Fibroblast of upper back skin (primary cell): Measurements from ENCODE around the gene ADGB.

Experiments used
- DNase-seq: peaks from one replicate; pipeline ENCODE4 v3.0.0-alpha.2; 2013

The ADGB gene

GRCh38 chr6:146864885-146865284 lies 266.1 kb downstream of the ADGB start:
- DNase-seq, result no peak
